Measurements from ENCODE around the gene SLC25A33.

The SLC25A33 gene

DNA sequence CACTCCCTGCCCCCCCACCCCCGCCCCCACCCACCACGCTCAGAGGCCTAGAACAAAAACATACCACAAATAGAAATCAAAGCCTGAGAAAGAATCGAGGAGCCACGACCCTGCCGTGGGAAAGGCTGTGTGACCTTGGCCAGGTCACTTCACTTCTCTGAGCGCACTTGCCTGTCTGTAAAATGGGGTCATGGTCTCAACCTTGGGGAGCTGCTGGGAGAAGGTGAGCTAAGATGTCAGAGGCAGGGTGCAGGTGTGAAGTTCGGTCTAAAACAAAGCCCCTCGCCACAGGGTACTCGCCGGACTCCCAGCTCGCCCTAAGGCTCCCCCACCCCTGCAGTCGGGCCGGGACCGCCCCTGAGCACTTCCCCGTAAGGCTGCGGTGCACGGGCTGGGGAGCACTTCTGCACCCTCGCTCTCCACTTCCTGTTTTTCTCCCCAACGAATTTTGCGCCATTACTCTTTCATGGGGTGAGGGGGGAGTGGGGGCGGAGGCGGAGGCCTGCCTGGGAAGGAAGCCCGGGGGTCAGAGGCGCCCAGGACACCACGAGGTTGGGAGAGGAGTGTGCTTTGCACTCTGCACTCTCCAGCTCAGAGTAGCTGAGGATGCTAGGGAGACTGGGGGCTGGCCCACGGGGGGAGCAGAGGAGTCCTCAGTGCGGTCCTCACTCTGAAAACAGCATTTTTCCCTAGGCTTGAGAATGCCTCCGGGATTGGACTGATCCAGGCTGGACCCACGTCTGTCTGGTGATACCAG, 90.4 kb downstream of the SLC25A33 start:
- no peak overlapping the region for H3K4me3 ChIP-seq (ENCODE audit: control insufficient read depth, low read depth, low read length)
- TF ChIP-seq, protein P1, sequence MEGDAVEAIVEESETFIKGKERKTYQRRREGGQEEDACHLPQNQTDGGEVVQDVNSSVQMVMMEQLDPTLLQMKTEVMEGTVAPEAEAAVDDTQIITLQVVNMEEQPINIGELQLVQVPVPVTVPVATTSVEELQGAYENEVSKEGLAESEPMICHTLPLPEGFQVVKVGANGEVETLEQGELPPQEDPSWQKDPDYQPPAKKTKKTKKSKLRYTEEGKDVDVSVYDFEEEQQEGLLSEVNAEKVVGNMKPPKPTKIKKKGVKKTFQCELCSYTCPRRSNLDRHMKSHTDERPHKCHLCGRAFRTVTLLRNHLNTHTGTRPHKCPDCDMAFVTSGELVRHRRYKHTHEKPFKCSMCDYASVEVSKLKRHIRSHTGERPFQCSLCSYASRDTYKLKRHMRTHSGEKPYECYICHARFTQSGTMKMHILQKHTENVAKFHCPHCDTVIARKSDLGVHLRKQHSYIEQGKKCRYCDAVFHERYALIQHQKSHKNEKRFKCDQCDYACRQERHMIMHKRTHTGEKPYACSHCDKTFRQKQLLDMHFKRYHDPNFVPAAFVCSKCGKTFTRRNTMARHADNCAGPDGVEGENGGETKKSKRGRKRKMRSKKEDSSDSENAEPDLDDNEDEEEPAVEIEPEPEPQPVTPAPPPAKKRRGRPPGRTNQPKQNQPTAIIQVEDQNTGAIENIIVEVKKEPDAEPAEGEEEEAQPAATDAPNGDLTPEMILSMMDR (conservative IDR thresholded peaks at IDR 0.05; ENCODE audit: control insufficient read depth, insufficient read depth, low read depth, low read length) = no peak
- DNase-seq (ENCODE audit: low read depth) = no peak

DNA sequence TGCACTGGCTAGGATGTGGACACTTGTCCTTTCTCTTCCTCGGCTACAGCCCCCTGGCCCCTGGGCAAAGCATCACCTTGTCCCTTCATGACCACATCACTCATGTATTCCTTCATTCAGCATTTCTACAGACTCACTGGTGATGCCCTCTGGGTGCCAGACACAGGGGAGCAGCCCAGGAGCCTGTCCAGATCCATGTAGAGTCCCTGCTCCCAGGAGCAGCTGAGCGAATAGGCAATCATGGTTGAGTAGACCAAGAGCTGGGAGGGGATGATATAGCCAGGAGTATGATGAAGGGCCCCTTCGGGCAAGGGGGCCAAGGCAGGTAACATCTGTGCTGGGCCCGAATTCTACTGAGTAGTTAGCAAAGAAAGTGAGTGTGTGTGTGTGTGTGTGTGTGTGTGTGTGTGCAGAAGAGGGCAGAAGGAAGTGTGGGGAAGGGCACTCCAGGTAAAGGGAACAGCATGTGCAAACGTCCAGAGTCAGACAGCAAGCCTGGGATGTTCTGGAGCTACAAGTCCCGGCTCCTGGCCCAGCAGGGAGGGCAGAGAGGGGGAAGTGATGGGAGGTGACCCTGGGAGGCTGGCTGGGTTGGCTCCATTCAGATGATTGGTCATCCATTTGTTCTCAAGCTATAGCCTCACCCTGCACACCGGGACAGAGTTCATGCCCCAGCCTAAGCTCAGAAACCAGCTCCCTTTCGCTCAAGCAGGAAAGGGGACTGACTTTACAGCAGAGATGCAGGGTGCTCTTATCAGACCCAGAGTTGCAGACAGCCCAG, 91.3 kb downstream of the SLC25A33 start:
- no peak for DNase-seq (ENCODE audit: low read depth)
- H3K4me3 ChIP-seq (ENCODE audit: control insufficient read depth, low read depth, low read length) = no peak overlapping the region
- TF ChIP-seq, protein P1 (conservative IDR thresholded peaks at IDR 0.05; ENCODE audit: control insufficient read depth, insufficient read depth, low read depth, low read length) = no peak

DNA sequence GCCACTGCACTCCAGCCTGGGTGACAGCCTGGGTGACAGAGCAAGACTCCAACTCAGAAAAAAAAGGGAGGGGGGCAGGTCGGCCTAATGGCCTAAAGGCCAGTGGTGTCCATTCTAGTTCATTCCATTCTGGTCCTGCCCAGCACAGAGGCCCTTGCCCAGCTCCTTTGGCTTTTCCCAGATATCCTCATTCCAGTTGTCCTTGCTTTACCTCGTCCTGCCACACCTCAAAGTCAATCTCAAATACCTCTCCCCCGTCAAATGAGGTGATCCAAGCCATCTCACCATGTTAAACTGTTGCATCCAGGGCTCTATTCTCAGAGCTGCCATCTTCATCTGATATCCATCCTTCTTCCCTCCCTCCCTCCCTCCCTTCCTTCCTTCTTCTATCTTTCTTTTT, 92.3 kb downstream of the SLC25A33 start:
- H3K4me3 ChIP-seq (ENCODE audit: control insufficient read depth, low read depth, low read length) = no peak overlapping the region
- DNase-seq (ENCODE audit: low read depth) = no peak

DNA sequence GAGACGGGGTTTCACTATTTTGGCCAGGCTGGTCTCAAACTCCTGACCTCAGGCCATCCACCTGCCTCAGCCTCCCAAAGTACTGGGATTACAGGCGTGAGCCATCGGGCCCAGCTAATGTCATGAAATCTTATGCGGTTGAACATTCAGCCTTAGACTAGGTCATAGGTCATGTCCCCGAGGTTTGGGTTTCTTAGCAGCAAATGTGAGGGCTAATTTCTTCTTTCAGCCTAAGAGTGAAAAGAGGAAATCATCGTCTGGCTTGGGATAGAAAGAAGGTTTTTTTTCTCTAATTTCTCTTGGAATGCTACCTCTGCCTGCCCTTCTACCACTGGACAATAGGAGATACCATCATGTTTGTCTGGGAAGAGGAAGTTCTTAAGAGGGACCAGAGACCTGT, 94.2 kb downstream of the SLC25A33 start:
- H3K4me3 ChIP-seq (ENCODE audit: control insufficient read depth, low read depth, low read length) = no peak overlapping the region
- no peak for DNase-seq (ENCODE audit: low read depth)
- TF ChIP-seq, protein P1 (conservative IDR thresholded peaks at IDR 0.05; ENCODE audit: control insufficient read depth, insufficient read depth, low read depth, low read length) = no peak

More for the DNA sequence above, 92.3 kb downstream of the SLC25A33 start:
- TF ChIP-seq, protein P1 (conservative IDR thresholded peaks at IDR 0.05; ENCODE audit: control insufficient read depth, insufficient read depth, low read depth, low read length) = no peak

DNA sequence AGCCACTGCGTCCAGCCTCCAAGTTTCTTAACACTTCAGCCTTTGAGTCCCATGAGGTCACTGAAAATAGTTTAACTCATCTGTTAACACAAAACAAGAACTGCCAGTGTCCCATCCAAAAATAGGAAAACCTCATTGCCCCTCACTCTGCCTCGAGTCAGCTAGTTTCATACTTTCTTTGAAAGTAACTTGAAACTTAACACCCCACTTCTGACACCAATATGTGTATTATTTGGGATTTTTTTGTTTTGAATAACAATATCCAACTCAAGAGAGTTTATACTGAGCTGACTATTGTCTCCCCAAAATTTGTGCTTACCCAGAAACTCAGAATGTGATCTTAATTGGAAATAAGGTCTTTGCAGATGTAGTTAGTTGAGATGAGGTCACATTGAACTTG, 95.3 kb downstream of the SLC25A33 start:
- no peak overlapping the region for H3K4me3 ChIP-seq (ENCODE audit: control insufficient read depth, low read depth, low read length)
- DNase-seq (ENCODE audit: low read depth) = no peak
- TF ChIP-seq, protein P1 (conservative IDR thresholded peaks at IDR 0.05; ENCODE audit: control insufficient read depth, insufficient read depth, low read depth, low read length) = no peak
